Measurements from ENCODE around the gene BRD8.

DNA sequence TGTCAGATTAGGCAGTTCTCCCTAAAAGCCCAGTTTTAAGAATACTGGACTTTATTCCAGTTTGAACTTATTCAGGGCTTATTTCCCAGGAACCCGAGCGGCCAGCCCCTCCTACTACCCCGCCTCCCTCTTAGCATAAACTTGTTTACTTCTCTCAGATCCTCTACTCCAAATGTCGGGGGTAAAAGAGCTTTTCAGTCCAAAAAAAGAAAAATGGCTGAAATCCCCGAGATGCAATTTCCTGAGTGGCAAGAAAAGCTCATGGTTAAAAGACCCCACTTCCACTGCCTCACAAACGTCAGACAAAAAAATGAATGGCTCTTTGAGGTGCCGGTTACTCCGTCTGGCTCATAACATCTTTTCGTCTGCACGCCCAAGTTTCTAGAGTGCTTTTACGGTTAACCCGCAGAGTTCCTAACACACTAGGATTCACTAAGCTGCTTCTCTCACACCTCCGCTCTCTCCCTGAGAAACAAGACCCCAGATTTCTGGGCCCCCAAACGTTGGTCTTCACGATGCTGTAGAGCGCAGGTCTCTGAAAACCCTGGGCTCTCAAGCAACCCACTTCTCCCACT is 402 bp downstream of the BRD8 start:
- TF ChIP-seq, protein P1, sequence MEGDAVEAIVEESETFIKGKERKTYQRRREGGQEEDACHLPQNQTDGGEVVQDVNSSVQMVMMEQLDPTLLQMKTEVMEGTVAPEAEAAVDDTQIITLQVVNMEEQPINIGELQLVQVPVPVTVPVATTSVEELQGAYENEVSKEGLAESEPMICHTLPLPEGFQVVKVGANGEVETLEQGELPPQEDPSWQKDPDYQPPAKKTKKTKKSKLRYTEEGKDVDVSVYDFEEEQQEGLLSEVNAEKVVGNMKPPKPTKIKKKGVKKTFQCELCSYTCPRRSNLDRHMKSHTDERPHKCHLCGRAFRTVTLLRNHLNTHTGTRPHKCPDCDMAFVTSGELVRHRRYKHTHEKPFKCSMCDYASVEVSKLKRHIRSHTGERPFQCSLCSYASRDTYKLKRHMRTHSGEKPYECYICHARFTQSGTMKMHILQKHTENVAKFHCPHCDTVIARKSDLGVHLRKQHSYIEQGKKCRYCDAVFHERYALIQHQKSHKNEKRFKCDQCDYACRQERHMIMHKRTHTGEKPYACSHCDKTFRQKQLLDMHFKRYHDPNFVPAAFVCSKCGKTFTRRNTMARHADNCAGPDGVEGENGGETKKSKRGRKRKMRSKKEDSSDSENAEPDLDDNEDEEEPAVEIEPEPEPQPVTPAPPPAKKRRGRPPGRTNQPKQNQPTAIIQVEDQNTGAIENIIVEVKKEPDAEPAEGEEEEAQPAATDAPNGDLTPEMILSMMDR (IDR thresholded peaks at IDR 0.05; ENCODE audit: borderline replicate concordance, extremely low read depth, low read length, poor library complexity, severe bottlenecking): no peak
- TF ChIP-seq EZH2 (IDR thresholded peaks at IDR 0.05; ENCODE audit: borderline replicate concordance, low read depth, low read length, severe bottlenecking): no peak
